ENCODE data around the gene DOCK7.
"Not testable (repeated sequence)": the region's sequence is repeated elsewhere in the genome, so short reads cannot be mapped to it uniquely, and the experiment has no call there.

Gene DOCK7

DNA sequence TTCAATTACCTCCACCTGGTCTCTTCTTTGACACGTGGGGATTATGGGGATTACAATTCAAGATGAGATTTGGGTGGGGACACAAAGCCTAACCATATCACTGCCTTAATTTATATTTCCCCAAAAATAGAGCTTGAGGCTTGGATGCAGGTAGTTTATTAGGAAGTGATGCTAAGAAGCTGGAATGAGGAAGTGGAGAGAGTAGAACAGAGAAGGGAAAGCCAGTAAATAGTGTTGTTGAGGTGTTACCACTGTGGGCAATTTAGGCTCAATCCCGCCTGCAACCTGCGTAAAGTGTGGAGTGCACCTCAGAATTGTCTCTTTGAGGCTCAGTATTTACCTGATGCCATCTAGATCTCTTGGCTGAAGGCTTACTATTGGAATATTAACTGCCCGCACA, 4.9 kb upstream of the DOCK7 start:
- no peak for DNase-seq

DNA sequence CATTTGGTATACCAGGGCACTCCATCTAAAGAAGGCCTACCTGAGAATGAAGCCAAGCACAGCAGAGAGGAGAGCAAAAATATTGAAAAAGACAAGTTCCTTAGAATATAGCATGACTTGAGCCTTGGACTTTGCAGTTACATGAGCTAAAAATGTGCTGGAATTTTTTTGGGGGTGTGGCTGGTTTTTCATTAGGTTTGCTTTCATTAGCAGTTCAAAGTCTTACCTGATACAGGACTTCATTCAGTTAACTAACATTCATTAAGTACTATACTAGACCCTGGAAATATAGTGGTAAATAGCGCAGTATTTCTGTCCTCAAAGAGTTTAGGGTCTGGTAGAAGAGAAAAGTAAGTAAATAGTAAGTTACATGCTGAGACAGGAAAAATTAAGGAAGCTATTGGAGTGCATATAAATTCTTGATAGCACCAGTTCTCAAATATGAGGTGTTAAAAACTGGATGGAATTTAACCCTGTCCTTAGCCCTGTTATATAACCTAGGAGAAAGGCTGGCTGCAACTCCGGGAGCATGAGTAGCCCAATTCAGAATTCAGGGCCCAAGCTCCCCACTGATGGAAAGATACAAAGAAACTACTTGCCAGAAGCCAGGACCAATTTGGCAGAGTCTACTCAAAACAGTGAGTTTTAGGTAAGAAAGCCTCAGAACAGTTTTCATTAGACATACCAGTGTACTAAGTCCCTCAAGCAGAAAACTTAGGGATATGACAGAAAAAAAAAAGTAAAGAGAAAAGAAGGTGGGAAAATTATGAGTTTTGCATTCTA, 3.1 kb upstream of the DOCK7 start:
- DNase-seq, result no peak

DNA sequence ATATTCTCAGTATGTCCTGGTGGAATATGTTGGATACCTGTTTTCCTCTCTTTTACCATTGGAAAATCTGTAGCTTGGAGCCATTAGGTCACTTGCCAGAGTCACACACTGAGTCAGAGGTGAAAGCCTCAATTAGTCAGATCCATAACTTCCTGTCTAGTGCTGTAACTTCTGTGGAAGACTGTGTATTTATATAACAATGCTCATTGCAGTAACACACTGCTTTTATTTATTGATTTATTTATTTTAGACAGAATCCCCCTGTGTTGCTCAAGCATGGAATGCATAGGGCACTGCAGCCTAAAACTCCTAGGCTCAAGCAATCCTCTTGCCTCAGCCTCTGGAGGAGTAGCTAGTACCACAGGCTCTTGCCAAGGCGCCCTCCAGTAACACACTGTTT, 1.3 kb upstream of the DOCK7 start:
- peak; percentile 84 for DNase-seq

DNA sequence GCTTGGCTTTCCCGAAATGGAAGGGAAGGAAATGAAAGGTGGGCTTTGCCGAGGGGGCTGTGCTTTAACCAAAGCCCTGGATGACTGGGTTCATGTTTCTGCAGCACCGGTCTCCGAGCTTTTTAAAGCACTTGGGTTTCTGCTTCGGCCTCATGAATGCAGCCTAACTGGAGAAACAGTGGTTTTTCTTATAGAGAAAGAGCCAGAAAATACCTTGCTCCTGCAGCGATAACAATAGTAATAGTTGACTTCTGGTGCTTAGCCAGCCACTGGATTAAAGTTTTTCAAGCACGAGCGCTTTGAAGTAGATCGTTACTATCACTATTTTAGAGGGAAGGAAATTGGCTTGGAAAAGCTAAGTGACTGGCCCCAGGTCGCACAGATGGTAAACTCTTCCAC, 500 bp upstream of the DOCK7 start:
- DNase-seq, result no peak

DNA sequence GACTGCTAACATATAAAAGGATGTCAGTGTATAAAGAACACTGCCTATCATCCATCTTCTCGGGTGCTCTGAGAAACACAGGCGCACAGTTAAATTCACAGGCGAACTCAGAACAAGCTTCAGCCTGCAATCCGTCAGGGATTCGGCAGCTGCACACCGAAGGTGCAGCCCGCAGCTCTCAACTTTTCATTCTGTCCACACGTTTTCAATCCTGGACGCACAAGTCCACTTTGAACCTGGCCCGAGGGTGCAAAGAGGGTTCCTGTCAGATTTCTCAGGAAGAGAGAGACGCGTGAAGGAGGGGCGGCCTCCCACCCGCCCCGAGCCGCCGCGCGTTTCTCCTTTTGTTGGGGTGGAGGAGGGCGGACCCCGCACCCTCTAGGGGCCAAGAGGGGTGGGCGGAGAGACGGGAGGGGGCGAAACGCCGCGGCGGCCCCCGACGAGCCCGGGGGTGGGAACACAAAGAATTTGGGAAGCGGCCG, 724 bp downstream of the DOCK7 start:
- peak; percentile 58 for DNase-seq

DNA sequence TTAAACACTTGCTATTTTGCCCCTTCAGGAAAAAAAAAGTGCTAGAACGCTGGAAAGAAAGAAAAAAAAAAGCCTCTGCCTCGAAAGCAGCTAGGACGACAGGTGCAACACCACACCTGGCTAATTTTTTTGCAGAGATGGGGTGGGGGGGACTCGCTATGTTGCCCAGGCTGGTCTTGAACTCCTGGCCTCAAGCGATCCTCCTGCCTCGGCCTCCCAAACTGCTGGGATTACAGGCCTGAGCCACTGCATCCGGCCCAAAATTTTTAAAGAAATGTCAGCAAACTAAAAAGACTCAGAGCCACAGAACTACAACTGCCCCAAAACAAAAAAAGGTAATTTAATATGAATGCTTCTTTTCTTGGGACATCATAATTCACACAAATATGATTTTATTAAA, 1.4 kb downstream of the DOCK7 start:
- no peak for DNase-seq

DNA sequence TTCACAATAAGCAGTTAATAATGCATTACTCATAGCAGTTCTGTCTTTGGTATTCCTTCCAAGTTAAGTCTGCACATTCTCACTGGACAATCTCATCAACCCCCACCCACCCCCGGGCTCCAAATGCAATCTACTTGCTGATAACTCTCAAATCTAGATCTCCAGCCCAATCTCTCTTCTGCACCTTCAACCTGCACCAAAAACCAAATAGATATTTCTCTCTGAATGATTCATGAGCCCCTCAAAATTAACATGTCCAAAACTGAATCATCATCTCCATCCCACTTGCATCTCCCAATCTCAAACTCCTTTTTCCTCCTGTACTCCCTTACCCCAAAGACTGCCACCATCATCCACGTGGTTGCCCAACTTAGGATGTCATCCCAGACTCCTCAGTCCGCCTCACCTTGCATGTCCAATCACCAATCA, 2.7 kb downstream of the DOCK7 start:
- peak; percentile 61 for DNase-seq

DNA sequence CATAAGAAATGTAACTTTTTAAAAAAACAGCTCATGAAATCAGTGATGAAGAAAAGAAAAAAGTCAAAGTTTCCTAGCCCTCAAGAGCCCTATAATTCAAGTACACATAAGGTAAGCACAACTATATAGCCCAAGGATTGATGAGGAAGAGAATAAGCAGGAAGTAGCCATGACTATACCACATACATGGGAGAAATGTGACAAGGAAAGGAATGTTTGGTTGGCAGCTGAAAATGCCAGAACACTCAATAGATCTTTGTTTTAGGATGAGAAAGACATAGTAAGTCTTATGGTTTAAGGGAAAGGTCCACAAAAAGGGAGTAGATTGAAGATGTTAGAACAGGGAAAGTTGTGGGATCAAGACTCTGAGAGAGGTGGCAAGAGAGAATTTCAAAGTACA, 5.7 kb downstream of the DOCK7 start:
- peak; percentile 48 for DNase-seq

DNA sequence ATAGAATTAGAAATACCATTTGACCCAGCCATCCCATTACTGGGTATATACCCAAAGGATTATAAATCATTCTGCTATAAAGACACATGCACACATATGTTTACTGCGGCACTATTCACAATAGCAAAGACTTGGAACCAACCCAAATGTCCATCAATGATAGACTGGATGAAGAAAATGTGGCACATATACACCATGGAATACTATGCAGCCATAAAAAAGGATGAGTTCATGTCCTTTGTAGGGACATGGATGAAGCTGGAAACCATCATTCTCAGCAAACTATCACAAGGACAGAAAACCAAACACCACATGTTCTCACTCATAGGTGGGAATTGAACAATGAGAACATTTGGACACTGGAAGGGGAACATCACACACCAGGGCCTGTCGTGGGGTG, 7.2 kb downstream of the DOCK7 start:
- DNase-seq, result not testable (repeated sequence)

DNA sequence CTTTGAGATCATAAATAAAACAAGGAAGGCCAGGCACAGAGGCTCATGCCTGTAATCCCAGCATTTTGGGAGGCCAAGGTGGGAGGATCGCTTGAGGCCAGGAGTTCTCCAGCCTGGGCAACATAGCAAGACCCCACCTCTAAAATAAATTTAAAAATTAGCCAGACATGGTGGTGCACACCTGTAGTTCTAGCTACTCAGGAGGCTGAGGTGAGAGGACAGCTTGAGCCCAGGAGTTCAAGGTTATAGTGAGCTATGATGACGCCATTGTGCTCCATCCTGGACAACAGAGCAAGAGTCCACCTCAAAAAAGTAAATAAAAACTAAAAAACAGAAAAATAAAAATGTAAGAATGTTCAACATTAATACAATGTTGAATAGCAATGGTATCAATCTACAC, 10.4 kb downstream of the DOCK7 start:
- DNase-seq, result not testable (repeated sequence)

DNA sequence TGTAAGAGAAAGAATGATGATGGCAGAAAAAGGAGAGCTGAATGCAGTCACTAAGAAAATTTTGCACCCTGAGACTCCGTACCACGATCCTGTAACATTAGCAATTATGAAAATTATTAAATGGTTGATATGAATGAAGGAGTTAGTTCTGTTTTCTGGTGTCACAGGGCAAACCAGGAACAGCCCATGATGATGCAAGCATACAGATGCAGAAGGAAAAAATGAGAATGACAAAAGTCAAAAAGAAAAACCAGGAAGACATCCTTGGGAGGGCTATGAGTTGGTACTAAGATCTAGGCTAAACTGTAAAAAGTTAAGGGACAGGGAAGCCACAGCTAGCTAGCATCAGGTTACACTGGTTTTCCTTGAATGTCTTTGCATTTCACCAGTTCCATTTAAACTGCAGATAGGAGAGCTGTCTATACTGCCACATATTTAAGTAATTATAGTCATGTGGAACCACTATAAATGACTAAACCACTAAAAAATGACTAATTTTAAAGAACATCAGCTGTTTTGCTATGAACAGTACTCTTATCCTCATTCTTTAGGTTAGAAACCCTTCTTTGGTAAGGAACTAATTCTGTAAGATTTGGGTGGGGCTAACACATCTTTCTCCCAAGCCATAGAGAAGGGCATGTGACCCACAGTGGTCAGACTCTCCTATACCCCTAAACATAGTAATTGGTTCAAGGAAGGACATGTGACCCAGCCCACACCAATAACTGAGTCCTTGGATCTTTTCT, 11.4 kb downstream of the DOCK7 start:
- DNase-seq, result peak; percentile 74

DNA sequence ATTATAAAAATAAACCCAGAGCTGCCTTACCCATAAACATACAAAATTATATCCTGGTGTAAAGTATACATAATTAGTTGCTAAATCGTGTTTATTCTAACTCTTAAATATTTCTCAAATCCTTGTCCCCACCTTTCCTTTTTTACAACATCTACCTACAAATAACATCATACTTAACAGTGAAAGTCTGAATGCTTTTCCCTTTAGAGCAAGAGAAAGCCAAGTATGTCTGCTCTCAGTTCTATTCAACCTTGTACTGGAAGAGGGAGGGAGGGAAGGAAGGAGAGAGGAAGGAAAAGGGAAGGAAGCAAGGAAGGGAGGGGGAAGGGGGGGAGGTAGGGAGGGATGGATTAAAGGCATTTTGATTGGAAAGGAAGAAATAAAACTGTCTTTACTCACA, 14.6 kb downstream of the DOCK7 start:
- DNase-seq, result no peak

DNA sequence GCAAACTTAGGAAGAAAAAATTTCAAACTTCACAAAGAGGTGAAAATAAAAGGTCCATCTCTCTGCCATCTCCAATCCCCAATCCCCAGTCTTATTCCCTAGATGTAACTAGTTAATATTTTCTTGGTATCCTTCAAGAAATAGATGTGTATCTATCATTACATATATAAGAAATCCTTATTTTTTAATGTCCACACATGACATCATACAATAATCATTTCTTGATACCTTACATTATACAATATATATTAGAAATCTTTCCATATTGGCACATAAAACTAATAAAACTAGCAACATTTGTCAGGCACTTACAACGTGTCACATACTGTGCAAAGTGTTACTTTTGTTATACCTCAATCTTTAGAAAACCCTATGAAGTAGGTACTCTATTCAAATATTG, 16.2 kb downstream of the DOCK7 start:
- DNase-seq, result no peak

DNA sequence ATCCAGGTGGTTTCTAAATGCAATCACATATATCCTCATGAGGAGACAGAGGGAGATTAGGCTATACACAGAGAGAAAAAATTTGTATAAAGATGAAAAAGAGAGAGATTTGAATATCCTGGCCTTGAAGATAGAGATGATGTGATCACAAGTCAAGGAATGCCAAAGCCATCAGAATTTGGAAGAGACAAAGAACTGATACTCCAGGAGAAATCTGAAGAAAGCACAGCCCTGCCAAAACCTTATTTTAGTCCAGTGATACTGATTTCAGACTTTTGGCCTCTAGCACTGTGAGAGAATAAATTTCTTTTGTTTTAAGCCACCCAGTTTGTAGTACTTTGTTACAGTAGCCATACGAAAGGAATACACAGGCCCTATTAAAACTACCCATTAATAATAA, 33.4 kb downstream of the DOCK7 start:
- DNase-seq, result no peak

DNA sequence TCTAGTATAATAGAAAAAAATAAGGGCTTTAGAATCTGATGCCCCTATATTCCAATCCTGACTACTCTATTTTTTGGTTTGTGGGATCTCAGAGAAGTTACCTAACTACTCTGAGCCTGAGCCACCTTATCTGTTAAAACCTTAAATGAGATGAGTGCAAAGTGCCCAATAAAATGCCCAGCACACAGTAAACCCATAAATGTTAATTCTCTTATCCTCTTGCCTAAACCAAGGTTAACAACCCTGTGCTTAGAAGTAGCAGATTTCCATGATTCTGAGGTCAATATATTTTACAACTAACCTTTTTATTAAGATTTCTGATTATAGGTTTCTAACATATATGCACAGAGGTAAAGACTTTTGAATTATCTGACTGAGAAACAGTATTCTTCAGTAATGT, 35.8 kb downstream of the DOCK7 start:
- DNase-seq, result no peak

DNA sequence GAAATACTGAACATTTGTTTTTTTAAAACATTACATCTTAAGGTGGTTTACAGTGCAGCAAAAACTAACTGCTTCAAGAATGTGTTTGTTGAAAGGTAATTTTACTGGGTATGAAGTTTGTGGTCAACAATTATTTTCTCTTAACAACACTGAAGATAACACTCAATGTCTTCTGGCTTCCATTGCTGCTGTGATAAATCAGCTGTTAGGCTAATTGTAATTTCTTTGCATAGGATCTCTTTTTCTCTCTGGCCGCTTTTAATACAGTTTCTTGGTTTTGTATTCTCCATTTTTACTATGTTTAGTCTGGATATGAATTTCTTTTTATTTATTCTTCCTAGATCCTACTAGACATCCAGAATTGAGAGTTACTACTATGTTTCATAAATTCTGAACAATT, 44.9 kb downstream of the DOCK7 start:
- no peak for DNase-seq

DNA sequence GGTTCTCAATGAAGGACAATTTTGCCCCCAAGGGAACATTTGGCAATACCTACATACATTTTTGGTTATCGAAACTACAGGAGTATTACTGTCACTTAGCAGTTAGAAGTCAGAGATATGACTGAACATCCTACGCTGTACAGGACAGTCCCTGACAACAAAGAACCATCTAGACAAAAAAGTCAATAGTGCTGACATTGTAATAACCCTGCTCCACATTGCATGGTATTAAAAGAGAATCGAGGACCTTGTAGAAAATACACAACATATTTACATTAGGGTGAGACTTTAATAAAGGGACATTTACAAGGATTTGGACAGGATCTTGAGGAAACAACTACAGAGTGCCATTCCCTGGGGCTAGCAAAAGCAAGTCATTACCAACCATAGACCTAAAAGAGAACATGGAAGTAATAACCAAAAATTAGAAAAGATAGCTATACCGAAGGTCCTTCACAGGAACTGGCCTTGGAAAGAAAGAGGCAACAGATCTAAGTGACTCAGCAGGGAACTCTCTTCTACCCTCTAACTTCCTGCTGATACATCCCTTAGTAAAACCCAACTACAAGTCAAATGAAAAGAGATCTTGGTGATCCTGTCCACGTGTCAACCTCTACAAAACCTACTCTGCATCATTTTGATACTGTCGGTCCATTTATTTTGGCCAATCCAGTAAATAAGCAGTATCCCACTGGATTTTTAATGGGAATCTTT, 50.6 kb downstream of the DOCK7 start:
- DNase-seq, result no peak

DNA sequence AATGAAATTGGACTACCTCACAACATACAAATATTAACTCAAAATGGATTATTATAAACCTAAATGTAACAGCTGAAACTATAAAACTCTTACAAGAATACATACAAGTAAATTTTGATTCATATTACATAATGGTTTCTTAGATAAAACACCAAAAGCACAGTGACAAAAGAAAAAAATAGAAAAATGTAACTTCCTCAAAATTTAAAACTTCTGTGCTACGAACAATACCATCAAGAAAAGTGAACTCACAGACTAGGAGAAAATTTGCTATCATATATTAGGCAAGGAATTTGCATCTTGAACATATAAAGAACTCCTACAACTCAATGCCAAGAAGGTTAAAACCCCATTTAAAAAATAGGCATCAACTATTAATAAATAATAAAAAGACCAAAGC, 59.7 kb downstream of the DOCK7 start:
- no peak for DNase-seq

DNA sequence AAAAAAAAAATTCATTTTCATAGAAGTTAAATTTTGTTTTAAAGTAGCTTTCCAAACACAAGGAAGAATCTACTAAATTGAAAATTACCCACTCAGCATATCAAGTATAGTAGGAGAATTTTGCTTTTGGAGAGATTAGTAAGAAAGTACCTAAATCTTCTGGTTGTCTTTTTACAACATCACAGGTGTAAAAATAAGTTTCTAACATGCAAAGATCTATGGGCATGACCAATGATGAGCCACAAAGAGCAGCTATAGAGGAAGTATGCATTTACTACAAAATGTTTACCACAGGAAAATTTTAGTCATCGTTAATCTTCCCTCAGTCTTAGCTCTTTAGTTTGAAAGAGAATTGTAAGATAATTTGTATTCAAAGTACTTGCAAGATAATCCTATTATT, 62.8 kb downstream of the DOCK7 start:
- DNase-seq, result no peak

DNA sequence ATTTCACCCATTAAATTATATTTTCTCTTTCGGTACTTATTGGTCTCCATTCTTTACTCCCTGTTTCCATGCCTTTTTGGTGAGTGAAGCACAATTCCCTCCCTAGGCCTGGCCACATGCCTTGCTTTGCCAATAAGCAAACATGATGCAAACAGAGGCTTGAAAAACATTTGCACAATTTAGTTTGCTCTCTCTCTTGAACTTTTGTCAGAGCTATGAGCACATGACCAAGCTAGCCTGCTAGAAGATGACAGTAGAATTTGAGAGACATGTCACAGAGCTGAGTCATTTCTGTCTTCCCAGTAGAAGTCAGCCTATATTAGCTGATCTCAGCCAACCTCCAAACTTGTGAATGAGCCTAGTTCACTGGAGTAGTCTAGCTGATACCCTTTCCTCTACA, 66.3 kb downstream of the DOCK7 start:
- DNase-seq, result peak; percentile 95

DNA sequence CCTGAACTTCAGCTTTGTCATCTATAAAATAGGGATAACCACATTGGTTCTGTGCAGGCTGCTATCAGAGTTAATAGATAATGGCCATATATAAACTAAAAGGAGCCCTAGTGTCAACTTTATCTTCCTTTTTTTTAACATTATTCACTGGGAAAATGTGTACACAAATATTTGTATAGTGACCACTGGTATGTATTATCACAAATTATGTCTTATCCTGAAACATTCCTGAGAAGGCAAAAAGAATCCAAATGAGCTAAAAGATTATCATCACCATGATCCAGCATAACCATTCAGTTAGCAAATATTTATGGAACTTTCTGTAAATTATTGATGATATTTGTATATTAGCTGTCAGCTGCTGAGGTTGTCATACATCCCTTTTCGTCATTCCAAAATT, 74.3 kb downstream of the DOCK7 start:
- peak; percentile 67 for DNase-seq

DNA sequence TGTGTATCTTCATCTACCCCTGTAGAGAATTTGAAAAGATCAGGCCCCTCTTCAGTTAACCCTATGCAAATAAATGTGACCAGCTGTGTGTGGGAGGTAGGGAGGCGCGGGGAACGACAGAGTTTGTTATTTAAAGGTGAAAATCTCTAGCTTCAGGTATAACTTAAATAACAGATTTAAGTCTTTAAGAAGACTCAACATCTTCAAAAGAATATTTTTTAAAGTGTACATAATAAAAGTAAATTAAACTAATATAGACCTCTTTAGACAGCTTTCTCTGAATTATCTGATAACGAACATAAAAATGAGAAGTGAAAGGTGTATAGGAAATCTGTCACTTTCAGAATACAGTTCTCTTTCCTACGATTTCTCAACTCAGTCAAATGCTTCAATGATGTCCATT, 74.9 kb downstream of the DOCK7 start:
- DNase-seq, result no peak

DNA sequence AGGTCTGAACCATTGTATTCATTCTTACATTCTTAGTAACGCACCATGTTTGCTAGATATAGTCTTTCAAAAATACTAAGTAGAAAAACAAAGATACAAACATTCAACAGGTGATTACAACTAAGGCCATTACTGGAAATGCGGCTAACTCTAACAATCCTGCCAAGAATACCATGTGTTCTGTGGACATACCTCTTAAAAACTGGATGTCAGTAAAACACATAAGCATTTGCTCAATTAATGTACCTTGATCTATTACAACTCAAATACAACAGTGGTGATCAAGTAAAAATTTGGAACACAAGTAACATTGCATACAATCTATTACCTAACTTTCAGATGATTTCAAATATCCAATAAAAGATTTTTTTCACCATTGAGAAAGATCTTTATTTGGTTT, 75.4 kb downstream of the DOCK7 start:
- no peak for DNase-seq

DNA sequence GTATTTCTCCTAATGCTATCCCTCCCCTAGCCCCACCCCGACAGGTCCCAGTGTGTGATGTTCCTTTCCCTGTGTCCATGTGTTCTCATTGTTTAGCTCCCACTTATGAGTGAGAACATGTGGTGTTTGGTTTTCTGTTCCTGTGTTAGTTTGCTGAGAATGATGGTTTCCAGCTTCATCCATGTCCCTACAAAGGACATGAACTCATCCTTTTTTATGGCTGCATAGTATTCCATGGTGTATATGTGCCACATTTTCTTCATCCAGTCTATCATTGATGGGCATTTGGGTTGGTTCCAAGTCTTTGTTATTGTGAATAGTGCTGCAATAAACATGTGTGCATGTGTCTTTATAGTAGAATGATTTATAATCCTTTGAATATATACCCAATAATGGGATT, 77.6 kb downstream of the DOCK7 start:
- DNase-seq, result not testable (repeated sequence)

All from EL (cell line).